NCI-H1105 (cell line): ENCODE results near the gene AKT1.
"Not testable (repeated sequence)": the region's sequence is repeated elsewhere in the genome, so short reads cannot be mapped to it uniquely, and the experiment has no call there.

ENCODE experiments used
- DNase-seq: peaks from one replicate; lab custom pipeline; 2025; lab: John Stamatoyannopoulos, UW

AKT1 gene

DNA sequence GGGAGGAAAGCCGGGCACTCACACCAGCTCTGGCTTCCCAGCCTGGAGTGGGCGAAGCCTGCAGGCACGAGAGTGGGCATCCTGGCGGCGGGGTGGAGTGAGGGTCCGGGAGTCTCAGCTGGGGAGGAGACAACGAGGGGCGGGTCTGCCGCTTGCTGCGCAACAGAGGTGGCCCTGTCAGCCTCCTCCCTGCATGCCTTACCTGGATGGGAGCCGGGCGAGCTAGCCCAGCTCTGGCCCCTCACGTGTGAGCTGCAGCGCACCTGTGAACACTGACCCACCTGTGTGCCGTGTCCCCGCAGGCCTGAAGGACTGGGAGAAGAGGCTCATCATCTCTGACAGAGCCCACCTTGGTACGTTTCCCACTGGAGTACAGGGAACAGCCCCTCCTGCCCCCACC lies 56.5 kb downstream of the AKT1 start:
- no peak for DNase-seq

DNA sequence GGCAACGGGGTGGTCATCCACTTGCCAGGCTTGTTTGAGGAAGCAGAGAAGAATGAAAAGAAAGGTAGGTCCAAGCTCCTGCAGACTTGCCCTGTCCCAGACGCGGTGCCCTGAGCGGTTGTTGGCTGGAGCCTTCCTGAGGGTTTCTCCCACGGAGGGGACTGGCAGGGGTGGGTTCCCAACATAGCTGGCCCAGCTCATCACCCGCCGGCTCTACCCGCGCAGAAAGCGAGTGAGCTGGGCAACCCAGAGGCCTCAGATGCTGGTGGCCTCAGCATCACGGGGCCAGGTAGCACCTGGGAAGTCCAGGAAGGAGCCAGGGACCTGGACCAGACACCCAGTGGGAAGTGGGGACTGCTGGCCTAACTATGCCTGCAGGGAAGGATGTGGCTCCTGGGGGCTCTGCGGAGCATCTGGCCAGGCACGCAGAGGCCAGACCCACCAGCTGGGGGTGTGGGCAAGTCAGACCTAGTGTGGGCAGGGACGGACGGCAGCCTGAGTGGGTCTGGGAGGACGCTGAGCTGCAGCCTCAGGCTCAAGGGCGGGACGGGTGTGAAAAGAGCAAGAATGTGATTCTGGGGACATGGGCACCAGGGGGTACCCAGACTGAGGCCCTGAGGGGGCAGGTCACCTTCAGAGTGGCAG lies 57.1 kb downstream of the AKT1 start:
- no peak for DNase-seq

DNA sequence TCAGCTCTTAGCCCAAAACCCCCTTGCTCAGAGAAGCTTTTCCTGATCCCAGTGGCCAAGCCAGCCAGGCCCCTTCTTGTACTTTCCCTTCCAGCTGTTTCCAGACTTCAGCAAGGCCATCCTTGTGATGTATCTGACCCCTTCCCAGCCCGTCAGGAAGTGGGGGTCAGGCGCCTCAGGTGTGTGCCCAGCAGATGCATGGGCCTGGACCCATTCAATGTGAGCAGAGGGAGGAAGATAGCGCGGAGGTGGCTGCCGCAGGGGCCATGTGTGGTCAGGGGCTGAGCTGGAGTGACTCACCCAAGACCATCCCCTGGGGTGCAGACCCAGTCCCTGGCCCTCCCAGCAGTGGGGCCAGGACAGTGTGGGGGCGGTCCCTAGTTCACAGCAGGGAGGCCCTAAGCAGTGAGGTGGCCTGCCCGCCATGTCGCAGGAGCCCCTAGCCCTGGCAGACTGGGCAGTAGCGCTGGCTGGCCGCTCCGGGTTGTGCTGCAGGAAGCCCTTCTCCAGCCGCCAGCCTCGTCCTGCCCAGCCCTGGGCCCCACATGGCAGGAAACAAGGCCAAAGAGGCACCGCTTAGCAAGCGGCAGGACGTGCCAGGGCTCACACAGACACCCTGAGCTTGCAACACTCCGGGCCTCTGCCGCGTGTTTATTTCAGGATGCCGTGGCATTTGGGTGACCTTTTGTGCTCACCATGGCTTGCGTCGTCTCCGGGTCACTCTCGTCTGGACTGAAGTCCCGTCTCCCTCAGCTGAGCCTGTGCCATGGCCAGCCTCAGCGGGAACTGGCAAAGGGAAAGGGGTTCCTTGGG lies 59.5 kb downstream of the AKT1 start:
- no peak for DNase-seq

DNA sequence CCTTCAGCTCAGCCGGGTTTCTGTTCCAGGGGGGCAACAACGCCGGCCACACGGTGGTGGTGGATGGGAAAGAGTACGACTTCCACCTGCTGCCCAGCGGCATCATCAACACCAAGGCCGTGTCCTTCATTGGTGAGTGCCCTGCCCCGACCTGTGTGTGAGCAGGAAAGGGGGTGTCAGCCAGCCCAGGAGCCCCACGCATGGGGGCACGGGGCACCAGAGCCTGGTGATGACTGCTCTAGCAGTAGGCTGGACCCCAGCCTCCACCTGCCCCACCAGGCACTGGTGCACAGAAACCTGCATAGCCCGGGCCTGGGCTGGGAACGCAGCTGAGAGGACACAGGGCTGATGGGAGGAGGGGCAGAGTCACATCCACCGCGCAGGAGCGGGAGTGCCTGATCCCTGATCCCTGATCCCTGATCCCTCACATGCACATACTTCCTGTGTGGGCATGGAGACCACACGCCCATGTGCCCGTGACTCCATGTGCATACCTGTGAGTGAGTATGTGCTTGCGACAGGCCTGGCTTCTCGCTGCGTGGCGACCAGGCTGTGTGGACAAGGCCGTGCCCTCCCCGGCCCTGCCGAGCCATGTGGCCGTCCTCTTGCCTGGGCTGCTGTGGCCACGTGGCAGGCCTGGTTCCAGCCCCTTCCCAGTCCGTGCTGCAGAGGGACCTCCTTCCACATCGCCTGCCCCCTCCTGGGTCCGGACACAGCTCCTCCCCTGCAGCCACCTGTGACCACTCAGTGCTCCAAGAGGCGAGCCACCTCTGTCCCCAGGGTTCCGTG lies 60.4 kb downstream of the AKT1 start:
- no peak for DNase-seq

DNA sequence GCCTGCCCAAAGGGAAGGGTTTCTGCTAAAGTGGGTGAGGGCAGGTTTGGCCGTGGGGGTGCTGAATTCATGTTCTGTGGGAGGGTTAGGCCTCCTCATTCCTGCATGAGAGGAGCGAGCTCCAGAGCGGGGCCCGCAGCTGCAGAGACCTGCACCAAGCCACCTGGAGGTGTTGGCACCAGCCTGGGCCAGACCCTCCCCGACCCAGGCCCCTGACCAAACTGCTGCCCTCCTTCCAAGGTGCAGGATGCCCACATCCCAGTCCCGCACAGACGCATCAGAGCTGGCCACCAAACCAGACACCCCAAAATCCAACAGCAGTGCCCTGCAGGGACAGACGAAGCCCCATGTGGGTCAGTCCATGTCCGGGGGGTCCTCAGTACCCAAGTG lies 61.0 kb downstream of the AKT1 start:
- no peak for DNase-seq

DNA sequence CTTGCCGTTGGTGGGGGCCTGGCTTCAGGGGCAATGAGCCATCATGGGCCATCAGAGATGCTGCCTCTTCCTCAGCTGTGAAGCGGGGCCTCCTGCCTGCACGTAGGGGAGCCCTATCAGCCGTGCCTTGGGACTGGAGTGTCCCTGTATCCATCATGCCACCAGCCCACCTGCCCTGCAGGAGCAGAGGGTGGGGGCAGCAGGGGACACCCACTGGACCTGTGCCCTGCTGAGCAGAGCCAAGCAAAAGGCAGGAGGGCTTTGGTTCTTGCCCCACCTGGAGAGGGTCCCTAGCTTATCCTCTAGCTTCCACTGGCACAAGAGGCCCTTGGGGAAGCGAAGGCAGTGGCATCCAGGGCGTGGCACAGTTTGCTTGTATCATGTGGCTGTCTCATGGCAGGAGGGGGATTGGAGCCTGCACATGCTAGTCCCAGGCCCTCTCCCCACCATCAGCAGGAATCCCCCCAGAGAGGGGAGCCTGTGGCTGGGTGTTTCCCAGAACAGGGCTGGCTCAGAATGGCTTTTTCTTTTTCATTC lies 61.4 kb downstream of the AKT1 start:
- DNase-seq: no peak

DNA sequence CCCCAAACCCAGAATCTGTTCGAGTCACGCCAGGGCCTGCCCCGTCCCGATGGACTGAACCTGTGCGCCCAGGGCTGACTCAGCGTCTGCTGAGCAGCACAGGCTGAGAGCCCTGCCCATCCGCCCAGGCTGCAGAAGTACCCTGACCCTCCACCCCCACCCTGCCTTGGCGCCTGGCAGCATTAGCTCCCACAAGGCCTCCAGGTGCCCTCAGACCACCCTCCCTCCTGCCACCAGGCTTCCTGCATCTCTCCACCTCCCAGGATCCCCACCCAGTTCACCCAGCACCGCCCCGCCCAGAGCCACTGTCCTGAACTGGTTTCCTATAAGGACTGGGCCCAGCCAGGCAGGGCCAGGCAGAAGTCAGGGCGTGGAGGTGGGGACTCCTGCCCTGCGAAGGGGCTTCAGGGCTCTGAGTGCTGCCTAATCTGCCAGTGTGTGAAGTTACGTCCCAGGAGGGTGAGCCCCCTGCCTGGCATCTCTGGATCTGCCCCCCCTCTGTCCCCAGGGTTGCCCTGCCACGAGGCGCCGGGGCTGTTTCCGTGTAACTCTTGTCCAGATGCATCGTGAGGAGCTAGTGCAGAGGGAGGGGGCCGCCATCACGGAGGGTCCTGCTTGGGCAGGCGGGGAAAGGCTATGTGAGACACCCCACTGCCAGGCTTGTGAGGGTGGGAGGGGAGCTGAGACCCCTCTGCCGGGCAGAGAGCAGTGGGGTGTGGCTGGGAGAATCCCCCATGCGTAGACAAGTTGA lies 62.4 kb downstream of the AKT1 start:
- no peak for DNase-seq

DNA sequence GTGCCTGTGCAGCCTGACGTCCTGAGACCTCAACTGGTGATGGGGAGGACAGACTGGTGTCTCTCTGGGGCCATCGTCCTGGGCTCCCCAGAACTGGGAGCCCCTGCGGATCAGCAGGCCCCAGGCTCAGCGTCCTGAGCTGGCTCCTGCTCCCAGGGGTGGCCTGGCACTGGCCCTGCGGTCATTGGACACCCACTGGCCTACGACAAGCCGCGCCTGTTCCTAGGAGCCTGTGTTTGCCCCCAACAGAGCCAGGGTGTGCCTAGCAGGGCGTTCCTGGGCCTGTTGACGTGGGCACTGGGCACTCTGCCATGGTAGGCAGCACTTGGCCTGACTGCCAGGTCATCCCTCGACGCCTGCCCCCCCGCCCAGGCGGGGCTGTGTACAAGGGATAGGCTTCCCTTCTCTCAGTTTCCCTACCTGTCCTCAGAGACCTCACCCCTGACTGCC lies 63.2 kb downstream of the AKT1 start:
- DNase-seq: no peak

DNA sequence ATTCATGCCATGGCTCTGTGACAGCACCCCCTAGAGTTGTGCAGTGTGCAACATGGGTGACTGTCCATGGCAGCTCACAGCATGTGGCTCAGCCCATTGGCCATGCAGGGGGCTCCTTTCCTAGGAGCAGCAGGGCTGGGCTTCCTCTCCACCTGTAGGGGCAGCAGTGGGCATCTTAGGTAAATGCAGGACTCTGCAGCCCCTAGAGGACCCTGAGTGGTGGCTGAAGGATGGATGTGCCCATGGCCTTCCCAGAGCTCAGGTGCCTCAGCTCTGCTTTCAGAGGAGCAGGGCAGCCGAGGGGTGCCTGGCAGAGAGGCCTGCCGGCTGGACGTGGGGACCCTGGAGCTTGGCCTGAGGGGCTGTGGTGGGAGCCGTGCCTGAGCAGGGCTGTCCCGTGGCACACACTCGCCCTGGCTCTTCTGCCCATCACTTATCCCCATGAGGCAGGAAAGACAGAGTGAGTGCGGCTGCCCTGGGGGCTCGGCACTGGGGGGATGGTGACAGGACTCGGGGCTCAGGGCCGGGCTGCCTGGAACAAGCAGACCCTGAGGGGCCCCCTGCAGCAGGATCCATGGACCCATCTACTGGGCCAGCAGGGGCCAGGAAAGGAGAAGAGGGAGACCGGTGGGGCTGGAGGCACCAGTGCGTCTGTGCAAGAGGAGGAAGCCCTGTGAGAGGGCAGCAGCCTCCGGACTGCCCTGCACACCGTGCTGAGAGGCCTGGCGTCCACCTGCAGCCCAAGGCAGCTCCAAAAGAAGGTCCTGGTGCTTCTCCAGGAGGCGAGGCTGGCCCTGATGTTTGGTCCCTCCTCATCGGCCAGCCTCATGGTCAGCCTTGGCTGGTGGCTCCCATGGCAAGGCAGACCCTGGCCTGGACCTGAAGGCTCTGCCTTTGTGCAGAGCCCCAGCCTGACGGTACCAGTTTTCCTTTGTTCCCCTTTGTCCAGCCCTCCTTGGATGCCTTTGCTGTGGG lies 63.9 kb downstream of the AKT1 start:
- DNase-seq: no peak

DNA sequence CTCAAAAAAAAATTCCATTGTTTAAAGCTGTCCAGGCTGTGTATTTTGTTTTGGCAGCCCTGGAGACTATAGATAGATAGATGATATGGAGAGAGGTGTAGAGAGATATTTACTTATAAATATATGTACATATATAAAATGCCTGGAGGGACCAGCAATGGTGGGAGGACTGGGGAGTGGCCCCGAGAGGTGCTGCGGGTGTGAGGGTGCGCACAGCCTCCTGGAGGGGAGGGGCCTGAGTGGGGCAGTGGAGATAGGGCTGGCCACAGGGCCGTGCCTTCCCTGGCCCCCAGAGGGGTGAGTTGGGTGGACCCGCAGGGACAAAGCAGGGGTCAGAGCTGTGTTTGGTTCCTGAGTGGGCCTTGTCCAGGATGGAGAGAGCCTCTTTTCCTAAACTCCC lies 65.1 kb downstream of the AKT1 start:
- no peak for DNase-seq

DNA sequence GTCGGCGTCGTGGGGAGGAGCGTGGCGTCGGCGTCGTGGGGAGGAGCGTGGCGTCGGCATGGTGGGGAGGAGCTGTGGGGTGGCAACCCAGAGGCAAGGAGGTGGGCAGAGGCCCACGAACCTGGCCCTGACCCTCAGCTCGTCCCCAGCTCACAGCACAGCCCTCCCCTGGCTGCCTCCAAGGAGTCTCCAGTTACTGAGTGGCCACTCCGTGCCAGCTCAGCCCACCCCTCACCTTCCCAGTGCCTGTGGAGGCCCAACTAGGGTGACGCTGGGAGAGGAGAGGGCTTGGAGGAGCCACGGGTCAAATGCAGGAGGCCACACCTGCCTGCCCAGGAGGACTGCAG lies 65.7 kb downstream of the AKT1 start:
- no peak for DNase-seq

DNA sequence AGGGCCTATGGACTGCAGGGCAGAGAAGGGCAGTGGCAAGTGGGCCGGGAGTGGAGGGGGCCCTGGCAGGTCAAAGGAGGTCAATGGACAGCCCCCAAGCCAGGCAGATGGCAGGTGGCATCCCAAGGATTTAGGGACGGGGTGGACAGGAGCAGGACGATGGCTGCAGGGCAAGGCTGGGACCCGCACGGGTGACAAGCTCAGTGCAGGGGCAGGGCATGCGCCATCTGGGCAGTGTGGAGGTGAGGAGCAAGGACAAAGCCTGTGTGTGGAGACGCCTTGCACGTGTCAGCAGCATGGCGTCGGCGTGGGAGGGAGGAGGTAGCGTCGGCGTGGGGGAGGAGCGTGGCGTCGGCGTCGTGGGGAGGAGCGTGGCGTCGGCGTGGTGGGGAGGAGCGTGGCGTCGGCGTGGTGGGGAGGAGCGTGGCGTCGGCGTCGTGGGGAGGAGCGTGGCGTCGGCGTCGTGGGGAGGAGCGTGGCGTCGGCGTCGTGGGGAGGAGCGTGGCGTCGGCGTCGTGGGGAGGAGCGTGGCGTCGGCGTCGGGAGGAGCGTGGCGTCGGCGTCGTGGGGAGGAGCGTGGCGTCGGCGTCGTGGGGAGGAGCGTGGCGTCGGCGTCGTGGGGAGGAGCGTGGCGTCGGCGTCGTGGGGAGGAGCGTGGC lies 66.2 kb downstream of the AKT1 start:
- DNase-seq: not testable (repeated sequence)

DNA sequence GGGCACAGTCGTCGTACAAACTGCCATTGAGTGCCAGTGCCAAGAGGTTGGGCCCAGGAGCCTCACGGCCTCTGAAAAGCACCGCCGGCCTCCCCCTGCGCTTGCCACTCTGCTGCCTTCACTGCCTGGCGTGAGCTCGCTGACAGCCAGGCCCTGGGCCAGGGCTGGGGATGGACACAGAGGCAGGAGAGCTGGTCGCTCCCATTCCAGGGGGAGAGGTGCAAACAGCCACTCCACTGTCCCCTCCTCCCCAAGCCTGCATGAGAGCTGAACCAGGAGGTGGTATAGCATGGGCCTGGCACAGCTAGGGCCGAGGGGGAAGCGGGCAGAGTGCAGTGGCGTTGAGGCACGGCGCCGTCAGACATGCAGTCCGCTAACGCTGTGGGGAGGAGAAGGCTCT lies 66.9 kb downstream of the AKT1 start:
- no peak for DNase-seq

DNA sequence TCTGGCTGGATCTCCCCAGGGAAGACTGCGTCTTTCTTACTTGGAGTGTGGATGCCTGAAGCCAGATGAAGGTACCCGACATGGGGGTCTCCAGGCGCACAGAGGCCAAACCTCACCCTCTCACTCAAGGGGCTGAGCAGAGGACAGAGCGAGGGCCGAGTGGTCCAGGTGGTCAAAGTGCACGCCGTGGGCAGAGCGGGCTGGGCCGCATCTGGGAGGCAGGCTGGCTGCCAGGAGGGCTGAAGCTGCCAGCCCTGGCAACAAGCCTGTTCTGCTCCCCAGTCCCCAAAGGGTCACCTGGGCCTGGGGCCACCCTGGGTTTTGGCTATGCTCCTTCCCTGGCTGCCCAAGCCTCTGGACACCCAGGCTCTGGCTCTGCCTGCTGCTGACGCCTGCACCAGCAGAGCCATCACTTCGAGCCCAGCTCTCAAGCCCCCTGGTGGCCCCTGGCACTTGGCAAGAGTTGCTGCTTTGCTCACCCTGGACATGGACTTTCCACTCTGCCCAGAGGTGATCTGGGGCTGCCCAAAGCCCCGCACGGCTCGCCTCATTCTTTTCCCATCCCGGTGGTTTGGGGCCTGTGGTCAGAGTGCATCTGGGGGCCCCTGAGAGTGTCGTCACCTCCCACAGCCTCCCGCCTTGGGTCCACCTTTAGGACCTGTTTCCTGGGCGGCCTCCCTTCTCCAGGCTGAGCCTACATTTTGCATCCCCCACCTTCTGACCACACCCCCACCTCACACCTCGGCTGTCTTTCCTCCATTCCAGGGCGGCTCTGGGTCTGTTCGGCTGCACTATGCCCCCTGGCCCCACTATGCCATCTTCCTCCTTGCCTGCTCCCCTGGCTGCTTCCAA lies 68.7 kb downstream of the AKT1 start:
- no peak for DNase-seq

DNA sequence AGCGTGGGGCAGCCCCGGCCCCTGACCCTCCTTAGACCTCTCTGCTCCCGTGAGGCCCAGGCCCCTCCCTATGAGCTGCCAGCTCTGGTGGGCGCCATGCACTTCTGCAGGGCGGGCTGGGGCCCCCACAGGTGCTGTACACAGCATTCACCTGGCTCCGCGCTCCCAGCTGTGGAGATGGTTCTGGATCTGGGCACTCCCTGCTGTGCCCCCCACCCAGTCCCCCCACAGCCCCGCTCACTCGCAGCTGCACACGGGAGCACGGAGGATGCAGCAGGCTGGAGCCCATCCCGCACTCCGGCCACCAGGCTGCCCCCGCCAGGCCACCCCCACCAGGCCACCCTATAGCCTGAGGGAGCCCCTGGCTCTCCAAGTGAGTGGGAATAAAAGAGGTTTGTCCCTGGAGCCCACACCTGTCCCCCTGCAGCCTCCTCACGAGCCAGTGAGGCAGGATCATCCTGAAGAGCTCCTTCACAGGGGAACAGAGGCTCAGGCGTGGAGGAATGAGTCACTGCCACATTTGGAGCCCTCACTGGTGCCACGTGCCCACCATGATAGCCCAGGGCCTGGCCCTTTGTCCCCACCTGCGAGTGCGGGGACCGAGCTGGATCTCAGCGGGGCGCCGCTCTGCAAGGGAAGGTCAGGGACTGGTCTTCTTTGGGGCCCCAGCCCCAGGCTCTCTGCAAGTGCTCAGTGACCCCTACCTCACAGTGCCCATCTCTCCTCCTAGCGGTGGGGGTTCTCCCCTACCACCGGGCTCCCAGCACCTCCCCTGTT lies 69.6 kb downstream of the AKT1 start:
- no peak for DNase-seq

DNA sequence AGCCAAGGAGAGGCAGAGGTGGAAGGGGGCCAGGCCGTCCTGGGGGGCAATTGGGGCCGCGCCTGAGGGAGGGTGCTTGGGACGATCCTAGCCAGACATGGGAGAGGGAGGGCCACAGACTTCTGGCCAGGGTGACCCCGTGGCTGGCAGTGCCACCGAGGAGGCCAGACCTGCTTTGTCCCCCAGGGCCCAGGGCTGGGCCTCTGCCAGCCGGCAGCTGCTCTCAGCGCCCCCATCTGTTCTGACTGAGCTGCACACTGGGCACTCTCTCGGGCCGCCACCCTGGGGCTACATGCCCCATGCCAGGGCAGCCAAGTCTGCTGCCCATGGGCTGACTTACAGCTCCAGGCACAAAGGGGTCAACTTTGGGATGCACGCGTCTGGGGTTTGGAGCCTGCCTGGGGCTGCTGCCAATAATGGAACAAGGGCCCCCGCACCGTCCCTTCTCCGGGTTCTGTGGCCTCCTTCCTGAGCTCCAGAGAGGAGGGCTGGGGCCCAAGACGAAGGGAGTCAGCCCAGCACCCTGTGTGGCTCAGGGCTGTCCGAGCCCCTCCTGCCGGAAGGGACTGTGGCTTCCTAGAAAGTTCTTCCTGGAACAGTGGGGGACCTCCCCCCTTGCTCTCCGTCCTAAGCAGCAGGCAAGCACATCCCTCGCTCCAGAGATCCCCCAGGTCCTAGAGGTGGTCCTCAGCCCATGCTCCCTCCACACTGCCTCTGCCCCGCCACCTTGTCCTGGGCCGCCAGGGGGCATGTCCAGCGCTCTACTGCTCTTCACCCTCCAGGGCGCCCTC lies 70.4 kb downstream of the AKT1 start:
- no peak for DNase-seq

DNA sequence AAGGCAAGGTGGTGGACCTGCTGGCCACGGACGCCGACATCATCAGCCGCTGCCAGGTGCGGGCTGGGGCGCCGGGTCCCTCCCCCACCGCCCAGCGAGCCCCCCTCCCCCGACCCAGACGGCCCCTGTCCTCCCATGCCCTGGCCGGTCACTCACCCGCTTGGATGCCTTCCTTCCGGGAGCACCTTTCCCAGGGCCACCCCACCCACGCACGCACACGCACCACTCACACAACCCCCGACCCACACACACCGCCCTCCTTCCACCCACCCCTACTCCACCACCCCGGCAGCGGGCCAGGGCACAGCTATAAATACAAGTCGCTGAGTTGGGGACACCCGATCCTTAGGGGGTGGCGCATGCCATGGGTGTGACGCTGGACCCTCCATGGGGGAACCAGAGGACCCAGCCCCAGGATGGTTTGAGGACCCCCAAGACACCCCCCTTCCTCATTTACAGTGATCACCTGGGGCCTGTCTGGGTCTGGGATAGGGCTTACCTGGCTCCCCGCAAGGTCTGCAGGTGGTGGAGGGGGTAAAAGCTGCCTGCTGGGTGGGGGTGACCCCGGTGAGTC lies 71.1 kb downstream of the AKT1 start:
- no peak for DNase-seq
